ENCODE results near the gene FGF18.

DNA sequence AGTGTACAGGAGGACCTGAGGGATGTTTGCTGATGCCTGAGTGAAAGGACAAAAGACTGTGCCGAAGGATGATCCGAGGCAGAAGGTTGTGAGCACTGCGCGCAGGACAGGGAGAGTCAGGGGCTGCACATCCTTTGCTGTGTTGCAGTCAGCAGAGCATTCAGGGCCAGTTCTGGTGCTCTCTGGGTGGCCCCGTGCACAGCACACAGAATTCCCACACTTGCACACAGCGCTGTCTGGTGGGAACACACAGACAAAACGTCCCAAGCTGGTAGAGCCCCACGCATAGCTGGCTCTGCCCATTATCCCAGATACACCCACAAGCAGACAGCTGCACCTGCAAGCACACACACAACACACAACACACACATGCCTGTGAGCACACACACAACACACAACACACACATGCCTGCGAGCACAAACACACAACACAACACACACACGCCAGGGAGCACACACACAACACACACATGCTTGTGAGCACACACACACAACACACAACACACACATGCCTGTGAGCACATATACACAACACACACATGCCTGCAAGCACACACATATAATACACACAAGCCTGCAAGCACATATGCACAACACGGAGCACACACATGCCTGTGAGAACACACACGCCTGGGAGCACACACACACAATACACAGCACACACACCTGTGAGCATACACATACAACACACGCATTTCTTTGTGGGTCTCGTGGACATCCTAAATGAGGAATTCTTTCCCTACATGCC, 74.4 kb downstream of the FGF18 start:
- TF ChIP-seq POLR2A (IDR thresholded peaks at IDR 0.05): no peak
- TF ChIP-seq, protein P1, sequence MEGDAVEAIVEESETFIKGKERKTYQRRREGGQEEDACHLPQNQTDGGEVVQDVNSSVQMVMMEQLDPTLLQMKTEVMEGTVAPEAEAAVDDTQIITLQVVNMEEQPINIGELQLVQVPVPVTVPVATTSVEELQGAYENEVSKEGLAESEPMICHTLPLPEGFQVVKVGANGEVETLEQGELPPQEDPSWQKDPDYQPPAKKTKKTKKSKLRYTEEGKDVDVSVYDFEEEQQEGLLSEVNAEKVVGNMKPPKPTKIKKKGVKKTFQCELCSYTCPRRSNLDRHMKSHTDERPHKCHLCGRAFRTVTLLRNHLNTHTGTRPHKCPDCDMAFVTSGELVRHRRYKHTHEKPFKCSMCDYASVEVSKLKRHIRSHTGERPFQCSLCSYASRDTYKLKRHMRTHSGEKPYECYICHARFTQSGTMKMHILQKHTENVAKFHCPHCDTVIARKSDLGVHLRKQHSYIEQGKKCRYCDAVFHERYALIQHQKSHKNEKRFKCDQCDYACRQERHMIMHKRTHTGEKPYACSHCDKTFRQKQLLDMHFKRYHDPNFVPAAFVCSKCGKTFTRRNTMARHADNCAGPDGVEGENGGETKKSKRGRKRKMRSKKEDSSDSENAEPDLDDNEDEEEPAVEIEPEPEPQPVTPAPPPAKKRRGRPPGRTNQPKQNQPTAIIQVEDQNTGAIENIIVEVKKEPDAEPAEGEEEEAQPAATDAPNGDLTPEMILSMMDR (IDR thresholded peaks at IDR 0.05): no peak
